HT1080 (cell line): ENCODE data around the gene TPBGL. TPM values are rescaled to one million over a fixed set of nuclear protein-coding genes. Genes with fewer than 3 reads are reported as not detected.

Experiments used
- DNase-seq: peaks from one replicate; pipeline ENCODE4 v3.0.0-alpha.2; 2015; ENCODE audit warnings: low read depth
- total RNA-seq: library from RNA; depleted of rRNA; stranded (reverse); fragments of >200 nt; shearing (Covaris generic); gene quantifications from 2 replicates; pipeline ENCODE4 v1.2.3, GENCODE V29; 2014

Gene TPBGL
- total RNA-seq, 1 experiment from 2014 or later, result 0.10 TPM

- DNase-seq, result no peak
Measured at GRCh38 chr11:75208446-75208845, 32.1 kb upstream of the TPBGL start.

- DNase-seq, result no peak
Measured at GRCh38 chr11:75212411-75212810, 28.2 kb upstream of the TPBGL start.

GRCh38 chr11:75214411-75214821 lies 26.2 kb upstream of the TPBGL start:
- peak; percentile 72 for DNase-seq

GRCh38 chr11:75214843-75215242 lies 25.7 kb upstream of the TPBGL start:
- no peak for DNase-seq

GRCh38 chr11:75219869-75220268 lies 20.7 kb upstream of the TPBGL start:
- no peak for DNase-seq

DNA sequence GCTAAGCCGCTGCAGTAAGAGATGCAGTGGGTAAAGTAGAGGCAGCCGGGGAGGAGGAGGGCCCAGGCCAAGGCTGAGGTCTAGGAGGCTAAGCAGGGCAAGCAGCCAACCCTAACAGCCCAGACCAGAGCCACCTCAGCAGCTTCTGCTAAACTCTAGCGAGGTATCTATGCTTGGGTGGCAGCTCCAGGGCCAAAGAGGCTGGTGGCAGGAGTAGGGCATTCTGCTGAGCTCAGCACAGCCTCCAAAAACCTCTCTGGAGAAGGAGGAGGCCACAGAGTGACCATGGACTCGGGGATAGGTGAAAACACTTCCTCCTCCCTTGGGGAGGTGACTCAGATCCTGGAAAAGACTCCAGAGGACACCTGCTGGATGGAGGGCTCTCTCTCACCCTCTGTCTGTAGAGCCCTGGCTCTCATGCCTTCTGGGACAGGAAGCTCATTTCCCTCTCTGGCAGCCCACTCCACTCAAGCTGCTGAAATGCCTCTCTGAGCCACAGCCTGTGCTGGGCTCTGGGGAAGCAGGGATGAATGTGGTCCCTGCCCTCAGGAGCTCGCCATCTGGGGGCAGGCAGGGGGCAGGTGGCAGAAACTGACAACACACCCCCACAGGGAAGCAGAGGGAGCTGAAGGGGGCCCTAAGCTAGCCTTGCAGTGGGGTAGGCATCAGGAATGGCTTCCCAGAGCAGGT lies 16.5 kb upstream of the TPBGL start:
- peak; percentile 50 for DNase-seq

- no peak for DNase-seq
Measured at GRCh38 chr11:75225794-75226193, 14.8 kb upstream of the TPBGL start.

- DNase-seq, result no peak
Measured at GRCh38 chr11:75229466-75229865, 11.1 kb upstream of the TPBGL start.

- no peak for DNase-seq
Measured at GRCh38 chr11:75230621-75231020, 10.0 kb upstream of the TPBGL start.

DNA sequence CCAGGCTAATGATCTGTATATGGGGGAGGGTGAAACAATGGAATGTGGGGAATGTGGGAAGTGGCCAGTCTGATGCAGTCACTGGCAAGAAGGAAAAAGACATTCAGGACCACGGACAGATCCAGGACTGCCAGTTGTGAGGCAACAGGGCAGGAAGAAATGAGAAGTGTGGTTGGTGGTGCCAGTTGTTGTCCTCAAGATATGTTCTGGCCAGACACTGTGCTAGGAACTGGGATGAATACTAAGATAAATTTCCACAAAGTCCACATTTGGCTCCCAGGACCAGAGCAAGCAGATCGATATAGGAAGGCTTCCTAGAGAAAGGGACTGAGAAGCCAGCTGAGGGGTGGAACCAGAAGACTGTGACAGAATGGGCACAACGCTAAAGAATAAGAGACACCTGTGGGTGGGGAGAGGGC lies 6.8 kb upstream of the TPBGL start:
- DNase-seq, result peak; percentile 41

GRCh38 chr11:75236062-75236461 lies 4.5 kb upstream of the TPBGL start:
- no peak for DNase-seq

DNA sequence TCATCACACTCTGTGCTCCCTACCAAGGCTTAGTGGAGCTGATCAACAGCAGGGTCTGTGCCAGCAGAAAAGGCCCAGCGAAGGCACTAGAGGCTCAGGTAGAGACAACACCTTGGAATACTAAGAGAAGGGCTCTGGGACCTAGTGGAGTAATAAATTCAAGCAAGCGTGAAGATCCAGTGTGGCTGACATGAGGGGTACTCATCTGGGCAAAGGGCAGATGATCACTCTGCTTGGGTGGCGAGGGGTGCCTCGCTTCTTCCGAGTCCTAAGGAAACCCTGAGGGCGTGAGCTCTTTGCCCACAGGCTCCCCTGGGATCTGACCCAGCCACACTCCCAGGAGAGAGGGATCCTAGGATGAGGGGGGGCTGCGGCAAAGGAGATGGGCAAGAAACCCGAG lies 3.5 kb upstream of the TPBGL start:
- DNase-seq, result no peak

DNA sequence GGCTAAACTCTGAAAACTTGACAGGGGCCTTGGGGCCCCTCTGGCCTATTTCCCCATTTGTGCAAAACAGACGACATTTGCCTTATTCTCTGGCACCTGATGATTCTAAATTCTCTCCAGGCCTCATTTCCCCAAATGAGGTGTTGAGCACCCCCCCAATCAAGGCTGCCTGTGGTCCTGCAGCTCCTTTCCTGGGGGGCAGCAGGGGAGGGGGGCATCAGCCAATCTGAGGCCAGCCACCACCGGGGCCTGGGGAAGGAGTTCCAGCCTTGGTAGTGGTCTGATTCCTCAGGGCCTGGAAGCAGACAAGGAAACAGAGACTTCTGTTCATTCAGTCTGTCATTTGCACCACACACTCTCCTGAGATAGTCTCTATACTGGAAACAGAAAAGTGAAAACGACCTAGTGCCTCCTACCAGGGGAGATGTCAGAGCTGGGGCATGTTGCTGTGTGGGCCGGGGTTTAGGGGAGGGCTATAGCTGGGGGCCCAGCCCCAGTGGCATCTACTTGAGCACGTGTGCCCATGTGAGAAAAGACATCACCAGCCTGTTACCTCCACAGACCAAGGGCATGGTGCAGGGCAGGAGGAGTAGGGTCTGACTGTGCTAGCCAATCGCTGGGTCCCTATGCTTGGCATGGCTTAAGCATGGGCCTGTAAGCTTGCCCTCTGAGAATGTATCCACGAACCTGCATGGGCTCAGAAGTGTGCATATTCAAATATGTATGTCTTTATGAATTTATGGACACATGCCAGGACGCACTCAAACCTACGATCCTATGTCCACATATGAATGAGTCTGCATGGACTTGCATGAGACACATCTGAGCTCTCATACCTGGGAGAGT lies 1.8 kb upstream of the TPBGL start:
- DNase-seq, result no peak

- no peak for DNase-seq
Measured at GRCh38 chr11:75239531-75240290, 863 bp upstream of the TPBGL start.

GRCh38 chr11:75241036-75241905 lies 697 bp downstream of the TPBGL start:
- peak; percentile 76 for DNase-seq

DNA sequence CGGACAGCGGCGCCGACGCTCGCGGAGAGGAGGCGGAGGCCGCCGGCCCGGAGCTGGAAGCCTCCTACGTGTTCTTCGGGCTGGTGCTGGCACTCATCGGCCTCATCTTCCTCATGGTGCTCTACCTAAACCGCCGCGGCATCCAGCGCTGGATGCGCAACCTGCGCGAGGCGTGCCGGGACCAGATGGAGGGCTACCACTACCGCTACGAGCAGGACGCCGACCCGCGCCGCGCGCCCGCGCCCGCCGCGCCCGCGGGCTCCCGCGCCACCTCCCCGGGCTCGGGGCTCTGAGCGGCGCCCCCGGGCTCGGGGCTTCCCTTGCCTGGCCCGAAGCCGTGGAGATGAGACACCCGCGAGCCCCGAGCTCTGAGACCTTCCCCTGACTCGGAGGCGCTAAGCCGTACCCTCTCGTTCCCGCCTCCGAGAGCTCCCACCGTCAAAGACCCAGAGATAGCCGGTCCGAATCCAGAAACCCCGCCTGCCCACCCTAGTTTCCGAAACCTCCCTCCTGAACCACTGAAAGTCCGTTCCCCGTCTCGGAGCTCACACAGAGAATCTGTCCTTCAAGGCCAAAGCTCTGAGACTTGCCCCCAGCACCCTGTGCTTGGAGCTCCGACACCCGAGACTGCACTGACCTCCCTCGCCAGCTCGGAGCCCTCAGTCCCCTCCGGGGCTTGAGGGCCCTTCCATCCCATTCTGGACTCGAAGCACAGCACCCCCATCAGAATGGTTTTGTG lies 1.5 kb downstream of the TPBGL start:
- no peak for DNase-seq

DNA sequence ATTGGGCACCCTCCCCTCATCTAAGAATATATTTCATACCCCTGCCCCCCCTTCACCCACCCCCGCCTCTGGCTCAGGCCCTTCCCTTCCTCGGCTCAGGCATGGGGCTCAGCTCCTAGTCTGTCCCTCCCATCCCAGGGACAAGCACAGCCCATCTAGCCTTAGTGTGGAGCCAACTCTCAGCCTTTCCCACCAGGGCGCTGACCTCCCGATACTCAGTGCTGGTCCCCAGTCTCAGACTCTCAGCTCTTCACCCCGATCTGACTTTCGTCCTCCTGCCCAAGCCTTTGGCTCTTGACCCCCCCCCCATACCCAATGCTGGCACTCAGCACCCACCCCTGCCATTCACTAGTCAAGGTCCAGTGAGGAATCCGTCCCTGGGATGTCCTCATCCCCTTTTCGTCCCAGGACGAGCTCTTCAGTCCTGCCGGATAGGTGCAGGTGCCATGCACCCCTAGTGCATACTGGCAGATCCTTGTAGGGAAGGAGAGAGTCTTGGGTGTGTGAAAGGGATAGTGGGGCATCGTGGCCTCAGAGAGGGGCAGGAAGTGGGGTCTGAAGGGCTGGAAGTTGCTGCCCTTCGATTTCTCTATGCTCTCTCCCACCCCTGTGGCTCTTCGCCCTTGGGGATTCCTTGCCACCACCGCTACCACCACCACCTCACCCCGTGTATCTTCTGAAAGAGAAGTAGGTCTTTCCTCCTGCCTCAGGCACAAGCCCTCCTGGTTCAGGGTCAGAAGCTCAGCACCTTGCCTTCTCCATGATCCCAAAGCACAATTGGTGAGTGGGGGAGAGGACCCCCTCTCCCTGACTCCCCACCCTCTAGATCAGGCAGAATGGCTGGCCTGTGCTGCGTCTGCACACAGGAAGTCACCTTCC lies 2.4 kb downstream of the TPBGL start:
- no peak for DNase-seq

DNA sequence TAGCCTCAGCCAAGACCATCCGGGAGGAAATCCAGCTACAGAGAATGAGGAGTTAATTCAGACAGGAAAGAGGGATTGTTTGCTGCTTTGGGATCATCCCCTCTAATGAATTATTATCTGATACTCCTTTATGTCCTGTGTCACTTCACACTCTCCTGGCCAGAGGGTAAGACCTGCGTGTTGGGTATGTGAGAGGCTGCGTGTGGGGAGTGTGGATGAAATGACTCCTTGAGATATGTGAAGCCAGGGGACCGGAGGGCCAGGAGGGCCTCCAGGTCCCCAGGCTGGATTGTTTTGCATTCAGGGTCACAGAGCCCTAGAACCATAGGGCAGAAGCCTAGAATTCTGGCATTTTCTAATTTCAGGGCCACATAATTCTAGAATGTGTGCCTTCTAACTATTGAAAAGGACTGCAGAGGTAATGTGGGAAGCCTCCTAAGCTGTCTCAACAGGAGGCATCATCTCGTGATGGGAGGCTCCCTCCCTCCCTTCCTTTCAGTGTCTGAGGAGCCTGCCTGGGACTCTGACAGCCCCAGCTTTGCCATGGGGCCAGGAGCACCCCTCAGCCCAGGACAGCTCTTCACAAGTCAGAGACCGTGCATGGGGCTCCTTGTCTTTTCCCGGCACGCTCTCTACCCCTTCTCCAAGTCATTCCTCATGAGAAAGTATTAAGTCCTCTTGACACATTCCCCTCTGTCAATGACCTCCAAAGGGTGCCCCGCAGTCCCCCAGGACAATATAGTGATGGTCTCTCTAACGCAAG lies 3.7 kb downstream of the TPBGL start:
- DNase-seq, result no peak
